Karpas-422 (cell line): ENCODE results near the gene ECE1. TPM values are rescaled to one million over a fixed set of nuclear protein-coding genes. Genes with fewer than 3 reads are reported as not detected.

Experiments
- DNase-seq: peaks from one replicate; pipeline ENCODE4 v3.0.0-alpha.2; 2015
- H2AFZ ChIP-seq: fragments of 200-600 bp; sonication (generic); 2 replicates; pipeline ENCODE4 v1.6.1; 2014; ENCODE audit warnings: antibody characterized with exemption, low read length, mixed read lengths
- H3K27ac ChIP-seq: fragments of 200-600 bp; sonication (generic); 2 replicates; pipeline ENCODE4 v1.5.1; 2014; ENCODE audit warnings: mild to moderate bottlenecking, low read length, moderate library complexity
- H3K27me3 ChIP-seq: fragments of 200-600 bp; sonication (generic); 2 replicates; pipeline ENCODE4 v1.6.1; 2014; ENCODE audit warnings: low read length, mixed read lengths
- H3K36me3 ChIP-seq: fragments of 200-600 bp; sonication (generic); 2 replicates; pipeline ENCODE4 v1.6.1; 2014; ENCODE audit warnings: low read length, mixed read lengths; ENCODE audit not compliant: insufficient read depth
- H3K4me1 ChIP-seq: fragments of 200-600 bp; sonication (generic); 2 replicates; pipeline ENCODE4 v1.6.1; 2014; ENCODE audit warnings: mild to moderate bottlenecking, low read length, mixed read lengths
- H3K4me2 ChIP-seq: fragments of 200-600 bp; sonication (generic); 2 replicates; pipeline ENCODE4 v1.6.1; 2014; ENCODE audit warnings: low read length, low read depth, mild to moderate bottlenecking; ENCODE audit not compliant: poor library complexity, severe bottlenecking
- H3K4me3 ChIP-seq: fragments of 200-600 bp; sonication (generic); 2 replicates; pipeline ENCODE4 v1.5.1; 2014; ENCODE audit warnings: mild to moderate bottlenecking, antibody characterized with exemption, low read length, mixed read lengths
- H3K79me2 ChIP-seq: fragments of 200-600 bp; sonication (generic); 2 replicates; pipeline ENCODE4 v1.6.1; 2014; ENCODE audit warnings: mild to moderate bottlenecking, low read length, mixed read lengths
- H3K9ac ChIP-seq: fragments of 200-600 bp; sonication (generic); 2 replicates; pipeline ENCODE4 v1.6.0; 2014; ENCODE audit warnings: low read length
- H3K9me2 ChIP-seq: fragments of 200-600 bp; sonication (generic), shearing (Covaris generic); replicated peaks from 2 replicates; pipeline ENCODE4 v1.6.0; 2014; ENCODE audit warnings: mild to moderate bottlenecking, low read length, moderate library complexity; ENCODE audit not compliant: insufficient read depth
- H3K9me3 ChIP-seq: fragments of 300-700, 200-600 bp; sonication (generic); 2 replicates; pipeline ENCODE4 v1.6.1; 2014; ENCODE audit warnings: low read length, mixed read lengths
- H4K20me1 ChIP-seq: fragments of 200-600 bp; sonication (generic); 2 replicates; pipeline ENCODE4 v1.6.1; 2014; ENCODE audit warnings: mild to moderate bottlenecking, antibody characterized with exemption, low read length, low read depth; ENCODE audit not compliant: insufficient read depth
- total RNA-seq: library from RNA; depleted of rRNA; stranded (reverse); fragments of >200 nt; shearing (Covaris generic); gene quantifications from 2 replicates; pipeline ENCODE4 v1.2.3, GENCODE V29; 2014; ENCODE audit warnings: low replicate concordance

Gene ECE1
- total RNA-seq, 1 experiment from 2014 or later = 59.9 TPM

- H3K36me3 ChIP-seq = peaks cover 40% of the 10 kb centered on the region
Observed at GRCh38 chr1:21240706-21241105, 49.6 kb downstream of the ECE1 start.

DNA sequence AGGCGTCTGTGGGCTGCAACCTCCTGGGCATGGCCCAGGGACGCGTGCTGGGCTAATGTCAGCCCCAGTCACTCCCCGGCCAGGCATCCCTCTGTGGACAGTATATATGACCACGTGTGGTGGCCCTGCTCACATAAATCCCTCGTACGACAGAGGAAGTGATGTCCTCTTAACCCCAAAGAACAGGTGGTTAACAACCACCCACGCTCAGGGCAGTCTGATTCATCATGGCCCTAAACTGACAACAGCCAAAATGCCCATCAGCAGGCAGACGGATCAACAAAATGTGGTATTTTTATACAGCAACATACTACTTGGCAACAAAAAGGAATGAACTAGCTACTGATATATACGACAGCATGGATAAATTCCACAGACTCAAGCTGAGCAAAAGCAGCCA is 51.0 kb downstream of the ECE1 start:
- 0 out of 2 replicates have a peak, but pooled peaks cover 4% of the 10 kb centered on the region for H4K20me1 ChIP-seq
- no peaks in the 10 kb centered on the region for H3K9me3 ChIP-seq
- H3K4me3 ChIP-seq = no peak overlapping the region
- peaks cover 29% of the 10 kb centered on the region; the same call in 1 of the 2 replicates for H3K36me3 ChIP-seq
- H3K4me2 ChIP-seq = no peak overlapping the region
- H3K27ac ChIP-seq = no peak overlapping the region
- H3K27me3 ChIP-seq = no peaks in the 10 kb centered on the region
- H2AFZ ChIP-seq = no peak overlapping the region
- H3K9ac ChIP-seq = no peak overlapping the region
- H3K4me1 ChIP-seq = no peaks in the 10 kb centered on the region
- H3K79me2 ChIP-seq = no peaks in the 10 kb centered on the region
- no peaks in the 10 kb centered on the region for H3K9me2 ChIP-seq
- no peak for DNase-seq

More at GRCh38 chr1:21240706-21241105, 49.6 kb downstream of the ECE1 start:
- DNase-seq = no peak
- Histone ChIP-seq H3K27me3 (no peaks in the 10 kb centered on the region), H4K20me1 (0 out of 2 replicates have a peak, but pooled peaks cover 4% of the 10 kb centered on the region), H3K4me1 (no peaks in the 10 kb centered on the region), H2AFZ (no peak overlapping the region), H3K27ac (no peak overlapping the region), H3K4me2 (no peak overlapping the region), H3K9me2 (no peaks in the 10 kb centered on the region), H3K9ac (no peak overlapping the region), H3K9me3 (no peaks in the 10 kb centered on the region), H3K79me2 (no peaks in the 10 kb centered on the region), H3K4me3 (no peak overlapping the region)

- Histone ChIP-seq H3K9me3 (no peaks in the 10 kb centered on the region), H3K36me3 (peaks cover 26% of the 10 kb centered on the region; the same call in 1 of the 2 replicates), H3K9me2 (no peaks in the 10 kb centered on the region), H3K4me2 (no peak overlapping the region), H3K9ac (no peak overlapping the region), H3K27ac (no peak overlapping the region), H3K4me3 (no peak overlapping the region), H3K79me2 (no peaks in the 10 kb centered on the region), H2AFZ (no peak overlapping the region), H3K4me1 (no peaks in the 10 kb centered on the region), H4K20me1 (0 out of 2 replicates have a peak, but pooled peaks cover 4% of the 10 kb centered on the region), H3K27me3 (no peaks in the 10 kb centered on the region)
- DNase-seq = no peak
Observed at GRCh38 chr1:21238141-21238800, 52.0 kb downstream of the ECE1 start.

DNA sequence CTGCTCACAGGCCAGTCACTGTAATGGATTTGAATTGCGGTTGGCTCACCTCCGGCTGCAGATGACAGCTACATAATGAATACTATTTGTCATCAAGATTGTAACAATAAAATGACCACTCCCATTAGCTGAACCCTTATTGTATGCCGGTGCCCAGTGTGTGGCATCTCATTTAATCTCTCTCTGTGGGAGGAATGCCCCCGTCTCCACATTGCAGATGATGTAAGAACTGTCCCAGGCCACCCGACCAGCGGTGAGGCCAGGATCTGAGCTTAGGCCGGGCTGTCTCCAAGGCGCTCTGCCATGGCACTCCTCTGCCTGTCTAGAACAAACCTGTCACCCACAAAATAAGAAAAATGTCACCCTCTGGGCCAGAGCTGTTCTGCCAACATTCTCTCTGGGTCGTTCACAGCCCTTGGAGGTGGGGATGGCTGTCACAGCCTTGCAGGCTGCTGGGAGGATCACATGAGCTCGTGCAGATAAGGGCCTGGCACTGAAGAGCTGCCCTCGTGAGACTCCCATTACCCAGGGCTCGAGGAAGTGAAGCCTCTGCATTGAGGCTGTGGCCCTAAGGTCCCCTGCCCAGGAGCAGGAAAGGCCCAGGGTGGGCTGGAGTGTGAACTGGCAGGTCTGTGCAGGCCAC is 52.7 kb downstream of the ECE1 start:
- Histone ChIP-seq H3K27me3 (no peaks in the 10 kb centered on the region), H3K4me2 (no peak overlapping the region), H3K4me3 (no peak overlapping the region), H3K79me2 (no peaks in the 10 kb centered on the region), H3K27ac (no peak overlapping the region), H4K20me1 (0 out of 2 replicates have a peak, but pooled peaks cover 4% of the 10 kb centered on the region), H3K36me3 (peaks cover 29% of the 10 kb centered on the region; the same call in 1 of the 2 replicates), H3K9me3 (no peaks in the 10 kb centered on the region), H2AFZ (no peak overlapping the region), H3K4me1 (no peaks in the 10 kb centered on the region), H3K9ac (no peak overlapping the region), H3K9me2 (no peaks in the 10 kb centered on the region)
- no peak for DNase-seq

DNA sequence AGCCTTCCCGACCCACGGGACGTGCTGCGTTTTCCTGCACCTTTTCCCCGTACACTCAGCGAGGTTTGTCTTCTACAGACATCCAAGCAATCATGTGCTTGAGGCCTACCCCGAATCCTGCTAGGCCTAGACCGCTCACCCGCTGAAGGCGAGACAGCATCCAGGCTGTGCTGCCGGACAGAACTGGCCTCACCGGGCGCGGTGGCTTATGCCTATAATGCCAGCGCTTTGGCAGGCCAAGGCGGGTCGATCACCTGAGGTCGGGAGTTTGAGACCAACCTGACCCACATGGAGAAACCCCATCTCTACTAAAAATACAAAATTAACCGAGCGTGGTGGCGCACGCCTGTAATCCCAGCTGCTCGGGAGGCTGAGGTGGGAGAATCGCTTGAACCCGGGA is 54.1 kb downstream of the ECE1 start:
- peaks cover 28% of the 10 kb centered on the region; the same call in 1 of the 2 replicates for H3K36me3 ChIP-seq
- no peak overlapping the region for H3K9ac ChIP-seq

DNA sequence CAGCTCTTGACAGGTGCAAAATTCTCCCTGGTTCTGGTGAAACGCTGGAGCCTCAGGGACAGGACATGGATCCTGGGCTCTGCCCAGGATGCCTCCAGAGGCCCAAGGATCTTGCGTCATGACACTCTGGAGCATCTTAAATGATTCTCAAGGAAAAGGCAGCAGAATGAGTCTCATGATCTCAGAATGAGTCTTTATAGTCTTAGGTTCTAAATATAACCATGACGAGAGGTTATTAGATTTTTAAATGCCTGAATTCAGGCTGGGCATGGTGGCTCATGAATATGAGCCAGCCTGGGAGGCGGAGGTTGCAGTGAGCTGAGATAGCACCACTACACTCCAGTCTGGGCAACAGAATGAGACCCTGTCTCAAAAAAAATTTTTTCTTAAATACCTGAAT is 55.5 kb downstream of the ECE1 start:
- Histone ChIP-seq H3K9me2 (no peaks in the 10 kb centered on the region), H3K4me2 (no peak overlapping the region), H4K20me1 (0 out of 2 replicates have a peak, but pooled peaks cover 4% of the 10 kb centered on the region), H2AFZ (no peak overlapping the region), H3K9ac (no peak overlapping the region), H3K27ac (no peak overlapping the region), H3K9me3 (no peaks in the 10 kb centered on the region), H3K36me3 (peaks cover 31% of the 10 kb centered on the region; the same call in 1 of the 2 replicates), H3K4me1 (no peaks in the 10 kb centered on the region), H3K79me2 (no peaks in the 10 kb centered on the region), H3K4me3 (no peak overlapping the region), H3K27me3 (no peaks in the 10 kb centered on the region)
- no peak for DNase-seq

More for the DNA sequence above, 54.1 kb downstream of the ECE1 start:
- no peak overlapping the region for H2AFZ ChIP-seq
- no peak overlapping the region for H3K27ac ChIP-seq
- H3K79me2 ChIP-seq = no peaks in the 10 kb centered on the region
- H3K4me1 ChIP-seq = no peaks in the 10 kb centered on the region
- no peaks in the 10 kb centered on the region for H3K9me2 ChIP-seq
- H3K9me3 ChIP-seq = no peaks in the 10 kb centered on the region
- no peak for DNase-seq
- no peak overlapping the region for H3K4me2 ChIP-seq
- H4K20me1 ChIP-seq = 0 out of 2 replicates have a peak, but pooled peaks cover 4% of the 10 kb centered on the region
- no peak overlapping the region for H3K4me3 ChIP-seq
- H3K27me3 ChIP-seq = no peaks in the 10 kb centered on the region

- H2AFZ ChIP-seq = no peak overlapping the region
- 0 out of 2 replicates have a peak, but pooled peaks cover 4% of the 10 kb centered on the region for H4K20me1 ChIP-seq
- H3K27ac ChIP-seq = no peak overlapping the region
- H3K4me2 ChIP-seq = no peak overlapping the region
- peaks cover 34% of the 10 kb centered on the region; the same call in 1 of the 2 replicates for H3K36me3 ChIP-seq
- no peak overlapping the region for H3K4me3 ChIP-seq
- no peaks in the 10 kb centered on the region for H3K4me1 ChIP-seq
- no peaks in the 10 kb centered on the region for H3K27me3 ChIP-seq
- no peaks in the 10 kb centered on the region for H3K9me2 ChIP-seq
- H3K9me3 ChIP-seq = no peaks in the 10 kb centered on the region
- no peak overlapping the region for H3K9ac ChIP-seq
- DNase-seq = no peak
- H3K79me2 ChIP-seq = no peaks in the 10 kb centered on the region
Observed at GRCh38 chr1:21233490-21233889, 56.8 kb downstream of the ECE1 start.

DNA sequence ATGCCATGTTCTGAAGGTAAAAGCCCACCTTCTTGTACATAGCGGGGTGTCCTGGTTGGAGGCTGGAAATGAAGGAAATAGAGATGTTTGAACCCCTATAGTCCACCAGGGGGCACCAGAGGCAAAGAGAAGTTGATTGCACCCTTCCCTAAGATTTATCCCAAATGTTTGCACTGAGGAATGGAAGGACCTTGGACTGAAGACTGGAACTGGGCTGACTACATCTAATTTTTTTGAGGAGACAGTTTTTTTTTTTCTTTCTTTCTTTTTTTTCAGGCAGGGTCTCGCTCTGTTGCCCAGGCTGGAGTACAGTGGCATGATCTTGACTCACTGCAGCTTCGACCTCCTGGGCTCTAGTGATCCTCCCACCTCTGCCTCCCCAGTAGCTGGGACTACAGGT is 58.2 kb downstream of the ECE1 start:
- DNase-seq = peak; percentile 71

More for the DNA sequence above, 58.2 kb downstream of the ECE1 start:
- Histone ChIP-seq H3K79me2 (no peaks in the 10 kb centered on the region), H3K4me1 (no peaks in the 10 kb centered on the region), H3K4me2 (no peak overlapping the region), H2AFZ (no peak overlapping the region), H3K4me3 (no peak overlapping the region), H3K36me3 (peaks cover 30% of the 10 kb centered on the region), H3K27me3 (no peaks in the 10 kb centered on the region), H3K9me2 (no peaks in the 10 kb centered on the region), H3K27ac (no peak overlapping the region), H3K9me3 (no peaks in the 10 kb centered on the region), H4K20me1 (0 out of 2 replicates have a peak, but pooled peaks cover 4% of the 10 kb centered on the region), H3K9ac (no peak overlapping the region)
